GM12878 (cell line): ENCODE results near the gene CAMTA2. TPM values are rescaled to one million over a fixed set of nuclear protein-coding genes. Genes with fewer than 3 reads are reported as not detected.

ENCODE experiments used
- ATAC-seq: fragments of 200-7000 bp; cut with Tn5 transposase; 3 replicates; pipeline ENCODE4 v1.9.1; 2020; ENCODE audit warnings: mild to moderate bottlenecking, moderate library complexity
- BruUV-seq: library from RNA; stranded (reverse); fragments of 400-500 nt; replicated peaks from 2 replicates; lab custom pipeline; 2021; lab: Mats Ljungman, UMichigan
- CTCF ChIA-PET: fragments of 300-600 bp; sonication (Branson Sonifier 250); formaldehyde crosslinking; extraction: SDS; loops from one replicate; lab custom pipeline; 2021; ENCODE audit warnings: inconsistent platforms; lab: Yijun Ruan, JAX
- POLR2A ChIA-PET: fragments of 350-600 bp; formaldehyde crosslinking; extraction: SDS; loops from one replicate; lab custom pipeline; 2021; ENCODE audit warnings: inconsistent platforms; lab: Charles Lee
- RAD21 ChIA-PET: fragments of 300-600 bp; sonication (Branson Sonifier 250); formaldehyde crosslinking; loops from one replicate; lab custom pipeline; 2023; ENCODE audit warnings: antibody characterized with exemption; ENCODE audit not compliant: unreplicated experiment; lab: Charles Lee
- SMC1A ChIA-PET: fragments of 300-600 bp; sonication (Branson Sonifier 250); formaldehyde crosslinking; loops from one replicate; lab custom pipeline; 2023; ENCODE audit not compliant: unreplicated experiment, uncharacterized antibody; lab: Charles Lee
- DNase-seq: peaks from one replicate; pipeline ENCODE4 v3.0.0-alpha.2; 2011; ENCODE audit warnings: low read depth, low spot score
- FAIRE-seq: peaks from 3 replicates; lab custom pipeline; 2011; peaks lifted over from hg19 to GRCh38; lab: Jason Lieb, UNC
- H2AFZ ChIP-seq: 2 replicates; pipeline ENCODE4 v1.6.0; 2011; ENCODE audit warnings: low read depth, low read length, control low read depth; ENCODE audit not compliant: control insufficient read depth
- H3K27ac ChIP-seq: 2 replicates; pipeline ENCODE4 v1.5.1; 2011; ENCODE audit warnings: control low read depth; ENCODE audit not compliant: control insufficient read depth, insufficient read depth
- H3K27me3 ChIP-seq, 2 experiments: replicated peaks in 1 of 2; 2 replicates each; pipeline versions ENCODE4 v1.6.0 to v1.6.1; 2011; ENCODE audit warnings: low read length in 1 of 2; ENCODE audit not compliant: control insufficient read depth in 2 of 2, insufficient read depth in 2 of 2
- H3K36me3 ChIP-seq, 2 experiments: 2 replicates each; pipeline ENCODE4 v1.5.1; 2011; ENCODE audit warnings: low read length in 1 of 2; ENCODE audit not compliant: control insufficient read depth in 2 of 2, insufficient read depth in 2 of 2
- H3K4me1 ChIP-seq: 2 replicates; pipeline ENCODE4 v1.6.1; 2011; ENCODE audit warnings: mild to moderate bottlenecking, low read length, moderate library complexity, mixed read lengths; ENCODE audit not compliant: control insufficient read depth, insufficient read depth
- H3K4me2 ChIP-seq: 2 replicates; pipeline ENCODE4 v1.6.0; 2011; ENCODE audit warnings: control low read depth; ENCODE audit not compliant: control insufficient read depth, insufficient read depth
- H3K4me3 ChIP-seq: fragments of 200-600 bp; sonication (generic); 2 replicates; pipeline ENCODE4 v1.5.1; 2016
- H3K79me2 ChIP-seq: 2 replicates; pipeline ENCODE4 v1.6.0; 2011; ENCODE audit warnings: low read length; ENCODE audit not compliant: control insufficient read depth, insufficient read depth
- H3K9ac ChIP-seq: 2 replicates; pipeline ENCODE4 v1.8.0; 2011; ENCODE audit warnings: low read length, control low read depth, mixed read lengths; ENCODE audit not compliant: control insufficient read depth, insufficient read depth
- H3K9me3 ChIP-seq: replicated peaks from 3 replicates; pipeline ENCODE4 v1.5.1; 2011; ENCODE audit warnings: mild to moderate bottlenecking, low read length; ENCODE audit not compliant: control insufficient read depth, insufficient read depth
- H4K20me1 ChIP-seq: 2 replicates; pipeline ENCODE4 v1.6.0; 2011; ENCODE audit not compliant: control insufficient read depth, insufficient read depth
- BCL11A ChIP-seq: IDR thresholded peaks from 2 replicates; pipeline ENCODE4 v1.6.1; 2011; ENCODE audit warnings: low read depth, low read length
- CBX3 ChIP-seq: fragments of 200-600 bp; sonication (generic); IDR thresholded peaks from 2 replicates; pipeline ENCODE4 v1.6.1; 2016; ENCODE audit warnings: low read depth, borderline replicate concordance
- CHD2 ChIP-seq: IDR thresholded peaks from 2 replicates; pipeline ENCODE4 v1.6.1; 2011; ENCODE audit warnings: low read depth, low read length, improper control_type of control experiment, borderline replicate concordance
- EED ChIP-seq: sonication (generic); IDR thresholded peaks from 2 replicates; pipeline ENCODE4 v1.6.1; 2016; ENCODE audit warnings: antibody characterized with exemption, low read depth
- EZH2 ChIP-seq: IDR thresholded peaks from 2 replicates; pipeline ENCODE4 v1.6.1; 2012; ENCODE audit warnings: low read depth, mild to moderate bottlenecking, control low read depth, inconsistent platforms, low read length, borderline replicate concordance; ENCODE audit not compliant: control insufficient read depth
- FOS ChIP-seq: IDR thresholded peaks from 3 replicates; pipeline ENCODE4 v1.6.1; 2011; ENCODE audit warnings: borderline replicate concordance; ENCODE audit not compliant: insufficient read length; ENCODE audit errors: extremely low read depth
- FOXM1 ChIP-seq: IDR thresholded peaks from 2 replicates; pipeline ENCODE4 v1.6.1; 2012; ENCODE audit warnings: low read depth, mild to moderate bottlenecking, inconsistent platforms, low read length, moderate library complexity
- IKZF1 ChIP-seq: fragments of 450-650 bp; conservative IDR thresholded peaks from 2 replicates; pipeline ENCODE4 v1.6.1; 2017; ENCODE audit warnings: antibody characterized with exemption, mild to moderate bottlenecking
- MXI1 ChIP-seq: fragments of 150-350 bp; IDR thresholded peaks from 2 replicates; pipeline ENCODE4 v1.6.1; 2011; ENCODE audit warnings: low read depth, mild to moderate bottlenecking, inconsistent platforms, low read length, improper control_type of control experiment
- NFIC ChIP-seq: IDR thresholded peaks from 2 replicates; pipeline ENCODE4 v1.6.1; 2012; ENCODE audit warnings: low read depth, mild to moderate bottlenecking, inconsistent platforms, low read length, moderate library complexity
- PAX5 ChIP-seq: IDR thresholded peaks from 2 replicates; pipeline ENCODE4 v1.6.1; 2011; ENCODE audit warnings: low read depth, low read length, borderline replicate concordance
- POU2F2 ChIP-seq: IDR thresholded peaks from 3 replicates; pipeline ENCODE4 v1.6.1; 2011; ENCODE audit warnings: low read depth, mild to moderate bottlenecking, low read length, borderline replicate concordance
- RCOR1 ChIP-seq: conservative IDR thresholded peaks from 2 replicates; pipeline ENCODE4 v1.6.1; 2012; ENCODE audit warnings: low read depth, low read length, improper control_type of control experiment
- STAT3 ChIP-seq: IDR thresholded peaks from 2 replicates; pipeline ENCODE4 v1.6.1; 2011; ENCODE audit warnings: low read depth, low read length, improper control_type of control experiment
- WGBS: methylation state at CpG from one replicate; pipeline ENCODE4 v1.1.6; 2016; ENCODE audit warnings: low lambda C conversion rate; ENCODE audit not compliant: insufficient replicate concordance, insufficient coverage; ENCODE audit errors: missing lambda C conversion rate; 5-methylcytosine and 5-hydroxymethylcytosine counted together
- in situ Hi-C: fragments of 300-500 bp; cut with MboI; formaldehyde crosslinking; loops from 9 replicates; pipeline ENCODE4 v1.14.3; 2018; ENCODE audit warnings: mixed read lengths
- intact Hi-C: fragments of 100-400 bp; cut with micrococcal nuclease; formaldehyde crosslinking; loops from one replicate; pipeline ENCODE4 v1.14.2; 2022; ENCODE audit not compliant: unreplicated experiment
- polyA plus RNA-seq, 11 experiments: library from polyadenylated mRNA; depleted of rRNA in 4 of 11; unstranded in 6 of 11; stranded (reverse) in 5 of 11; fragments of >200 nt; fragmentation: Nextera tagmentation in 4 of 11; fragmentation: Illumina TruSeq in 1 of 11; extraction: Ambion mirVana in 4 of 11; extraction: Trizol in 1 of 11; gene quantifications; 1 replicate in 1 of 11; 2 replicates in 10 of 11; pipeline versions ENCODE4 v1.2.1 to v1.2.3, GENCODE V29; 2011 to 2016; ENCODE audit warnings: inconsistent platforms in 2 of 11, missing spikeins in 2 of 11, low read depth in 1 of 11
- total RNA-seq, 4 experiments: library from RNA; depleted of rRNA in 3 of 4; stranded (reverse); fragments of >200 nt in 3 of 4; fragmentation: Illumina TruSeq in 1 of 4; extraction: Trizol in 1 of 4; gene quantifications; 2 replicates each; pipeline versions ENCODE4 v1.2.1 to v1.2.3, GENCODE V29; 2013 to 2021
- TF ChIP-seq, protein P1 (sequence below): fragments of 450-650 bp; IDR thresholded peaks from 2 replicates; pipeline ENCODE4 v1.6.1; 2017; ENCODE audit warnings: low read depth, mild to moderate bottlenecking, moderate library complexity
- TF ChIP-seq, protein P2 (sequence below): fragments of 450-650 bp; IDR thresholded peaks from 2 replicates; pipeline ENCODE4 v1.6.1; 2018; ENCODE audit warnings: borderline replicate concordance, mild to moderate bottlenecking; ENCODE audit not compliant: partially characterized antibody
- TF ChIP-seq, protein P3 (sequence below): fragments of 450-650 bp; IDR thresholded peaks from 2 replicates; pipeline ENCODE4 v1.6.1; 2016; ENCODE audit warnings: mild to moderate bottlenecking

CAMTA2 gene
- total and polyA plus RNA-seq, 10 of the 15 experiments (the other 5 are each of a cell fraction or from before 2014, with no cell fraction given): 0.42 to 29.3 (median 11.2) TPM

DNA sequence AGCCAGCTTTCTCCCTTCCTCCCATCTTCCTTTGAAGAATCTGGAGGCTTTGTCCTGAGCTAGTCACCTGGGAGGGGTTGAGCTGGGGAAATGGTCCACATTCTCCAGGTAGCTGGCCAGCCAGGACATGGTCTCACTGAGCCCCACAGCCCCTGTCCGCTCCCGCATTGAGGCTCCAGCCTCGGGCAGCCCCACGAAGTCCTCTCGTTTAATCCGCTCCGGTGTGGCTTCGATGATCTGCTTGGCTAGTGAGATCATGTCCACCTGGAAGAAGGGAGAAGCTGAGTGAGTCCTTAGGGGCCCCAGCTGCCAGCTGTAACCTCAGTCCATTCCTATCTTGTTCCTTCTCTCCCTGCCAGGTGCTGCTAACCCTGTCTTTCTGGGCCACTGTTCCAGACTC is 17.2 kb downstream of the CAMTA2 start (continued):
- TF ChIP-seq IKZF1 (no peak), MXI1 (no peak), STAT3 (no peak), CHD2 (no peak)
- TF ChIP-seq, protein P1, sequence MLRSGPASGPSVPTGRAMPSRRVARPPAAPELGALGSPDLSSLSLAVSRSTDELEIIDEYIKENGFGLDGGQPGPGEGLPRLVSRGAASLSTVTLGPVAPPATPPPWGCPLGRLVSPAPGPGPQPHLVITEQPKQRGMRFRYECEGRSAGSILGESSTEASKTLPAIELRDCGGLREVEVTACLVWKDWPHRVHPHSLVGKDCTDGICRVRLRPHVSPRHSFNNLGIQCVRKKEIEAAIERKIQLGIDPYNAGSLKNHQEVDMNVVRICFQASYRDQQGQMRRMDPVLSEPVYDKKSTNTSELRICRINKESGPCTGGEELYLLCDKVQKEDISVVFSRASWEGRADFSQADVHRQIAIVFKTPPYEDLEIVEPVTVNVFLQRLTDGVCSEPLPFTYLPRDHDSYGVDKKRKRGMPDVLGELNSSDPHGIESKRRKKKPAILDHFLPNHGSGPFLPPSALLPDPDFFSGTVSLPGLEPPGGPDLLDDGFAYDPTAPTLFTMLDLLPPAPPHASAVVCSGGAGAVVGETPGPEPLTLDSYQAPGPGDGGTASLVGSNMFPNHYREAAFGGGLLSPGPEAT: no peak

DNA sequence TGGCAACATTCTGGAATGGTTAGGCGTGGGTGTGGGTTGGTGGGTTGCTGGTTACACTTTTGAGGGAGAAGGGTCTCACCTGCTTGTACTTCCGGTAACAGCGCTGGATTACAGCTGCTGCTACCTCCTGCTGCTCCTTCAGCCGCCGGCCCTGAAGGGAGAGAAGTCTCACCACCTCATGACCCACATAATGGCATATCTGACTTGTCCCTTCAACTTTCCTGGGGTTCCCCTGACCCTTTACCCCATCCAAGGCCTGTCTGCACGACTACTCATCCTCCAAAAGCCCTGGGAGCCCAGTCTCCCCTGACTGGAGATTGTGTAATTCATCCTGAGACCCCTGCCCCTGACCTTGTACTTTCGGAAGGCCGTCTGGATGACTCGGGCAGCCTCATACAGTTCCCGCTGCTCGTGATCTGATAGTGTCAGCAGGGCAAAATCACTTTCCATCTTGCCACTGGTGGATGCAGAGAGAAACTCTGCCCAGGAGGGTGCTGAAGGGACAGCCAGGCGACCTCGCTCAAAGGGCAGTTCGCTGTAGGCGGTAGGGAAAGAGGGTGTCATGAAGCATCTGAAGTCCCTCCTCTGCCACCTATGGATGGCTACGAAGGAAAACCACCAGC is 17.8 kb downstream of the CAMTA2 start:
- in situ Hi-C loops (no loop called here), intact Hi-C loops (loop anchor here (5.0 kb wide), 1 partner anchor 93 kb away; no protein-coding TSS in a partner anchor)
- WGBS: 89% methylated on average over 16 of the region's 16 CpGs
- DNase-seq (no peak), ATAC-seq (no peak), FAIRE-seq (no peak)
- ChIA-PET RAD21 (interaction anchor here (1.2 to 1.3 kb wide), 2 partner anchors 17 to 62 kb away, joined by 3 read pairs; no protein-coding TSS in a partner anchor), SMC1A (interaction anchor here (1.8 to 2.7 kb wide), 2 partner anchors 11 to 61 kb away, joined by 4 to 9 read pairs; no protein-coding TSS in a partner anchor), POLR2A (interaction anchor here (1.0 to 8.5 kb wide), 2 partner anchors 17 to 23 kb away, joined by 3 to 272 read pairs; partner anchors contain the start of genes CAMTA2, ENO3, PFN1 and RNF167), CTCF (interaction anchor here (0.7 to 3.6 kb wide), 7 partner anchors 11 to 93 kb away, joined by 3 to 18 read pairs (median 4); partner anchors contain the start of genes CAMTA2, RNF167 and SLC25A11)
- Histone ChIP-seq H3K4me1 (peaks cover 14% of the 10 kb centered on the region), H4K20me1 (no peaks in the 10 kb centered on the region), H3K9me3 (no peaks in the 10 kb centered on the region), H3K79me2 (peaks cover 29% of the 10 kb centered on the region), H3K36me3 (peaks cover 13 to 18% of the 10 kb centered on the region in 2 experiments; a peak in 3 of 4 replicates), H3K9ac (no peak overlapping the region), H3K4me2 (peak overlapping the region; percentile 99; the same call in 1 of the 2 replicates), H3K27ac (no peak overlapping the region), H2AFZ (no peak overlapping the region), H3K4me3 (no peak overlapping the region), H3K27me3 (no peaks in the 10 kb centered on the region)
- BruUV-seq: no TSS peak
- TF ChIP-seq BCL11A: no peak
- TF ChIP-seq POU2F2: no peak
- TF ChIP-seq PAX5: no peak
- no peak for TF ChIP-seq NFIC
- no peak for TF ChIP-seq CBX3
- no peak for TF ChIP-seq EZH2
- TF ChIP-seq RCOR1: no peak
- TF ChIP-seq, protein P2, sequence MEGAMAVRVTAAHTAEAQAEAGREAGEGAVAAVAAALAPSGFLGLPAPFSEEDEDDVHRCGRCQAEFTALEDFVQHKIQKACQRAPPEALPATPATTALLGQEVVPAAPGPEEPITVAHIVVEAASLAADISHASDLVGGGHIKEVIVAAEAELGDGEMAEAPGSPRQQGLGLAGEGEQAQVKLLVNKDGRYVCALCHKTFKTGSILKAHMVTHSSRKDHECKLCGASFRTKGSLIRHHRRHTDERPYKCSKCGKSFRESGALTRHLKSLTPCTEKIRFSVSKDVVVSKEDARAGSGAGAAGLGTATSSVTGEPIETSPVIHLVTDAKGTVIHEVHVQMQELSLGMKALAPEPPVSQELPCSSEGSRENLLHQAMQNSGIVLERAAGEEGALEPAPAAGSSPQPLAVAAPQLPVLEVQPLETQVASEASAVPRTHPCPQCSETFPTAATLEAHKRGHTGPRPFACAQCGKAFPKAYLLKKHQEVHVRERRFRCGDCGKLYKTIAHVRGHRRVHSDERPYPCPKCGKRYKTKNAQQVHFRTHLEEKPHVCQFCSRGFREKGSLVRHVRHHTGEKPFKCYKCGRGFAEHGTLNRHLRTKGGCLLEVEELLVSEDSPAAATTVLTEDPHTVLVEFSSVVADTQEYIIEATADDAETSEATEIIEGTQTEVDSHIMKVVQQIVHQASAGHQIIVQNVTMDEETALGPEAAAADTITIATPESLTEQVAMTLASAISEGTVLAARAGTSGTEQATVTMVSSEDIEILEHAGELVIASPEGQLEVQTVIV: no peak
- no peak for TF ChIP-seq FOXM1
- no peak for TF ChIP-seq FOS
- TF ChIP-seq, protein P3, sequence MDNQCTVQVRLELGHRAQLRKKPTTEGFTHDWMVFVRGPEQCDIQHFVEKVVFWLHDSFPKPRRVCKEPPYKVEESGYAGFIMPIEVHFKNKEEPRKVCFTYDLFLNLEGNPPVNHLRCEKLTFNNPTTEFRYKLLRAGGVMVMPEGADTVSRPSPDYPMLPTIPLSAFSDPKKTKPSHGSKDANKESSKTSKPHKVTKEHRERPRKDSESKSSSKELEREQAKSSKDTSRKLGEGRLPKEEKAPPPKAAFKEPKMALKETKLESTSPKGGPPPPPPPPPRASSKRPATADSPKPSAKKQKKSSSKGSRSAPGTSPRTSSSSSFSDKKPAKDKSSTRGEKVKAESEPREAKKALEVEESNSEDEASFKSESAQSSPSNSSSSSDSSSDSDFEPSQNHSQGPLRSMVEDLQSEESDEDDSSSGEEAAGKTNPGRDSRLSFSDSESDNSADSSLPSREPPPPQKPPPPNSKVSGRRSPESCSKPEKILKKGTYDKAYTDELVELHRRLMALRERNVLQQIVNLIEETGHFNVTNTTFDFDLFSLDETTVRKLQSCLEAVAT: no peak
- TF ChIP-seq EED: no peak
